ENCODE results near the gene DEFB116. TPM values are rescaled to one million over a fixed set of nuclear protein-coding genes. Genes with fewer than 3 reads are reported as not detected.
"Not testable (repeated sequence)": the region's sequence is repeated elsewhere in the genome, so short reads cannot be mapped to it uniquely, and the experiment has no call there.

Gene DEFB116
- total RNA-seq, 1 experiment from 2014 or later: not detected

GRCh38 chr20:31322504-31322903 is 14.1 kb upstream of the DEFB116 start:
- DNase-seq (ENCODE audit: unreplicated experiment): no peak
- H3K36me3 Mint-ChIP-seq (ENCODE audit: insufficient read depth, unreplicated experiment): no peaks in the 10 kb centered on the region
- H3K4me1 Mint-ChIP-seq (ENCODE audit: insufficient read depth, unreplicated experiment): no peaks in the 10 kb centered on the region
- CTCF ChIA-PET: interaction anchor here (1.2 to 3.8 kb wide), 2 partner anchors 8 to 12 kb away, joined by 3 to 10 read pairs; no protein-coding TSS in a partner anchor
- no peak overlapping the region for H3K27ac Mint-ChIP-seq (ENCODE audit: low read depth, unreplicated experiment)
- no peak overlapping the region for H3K4me3 Mint-ChIP-seq (ENCODE audit: unreplicated experiment)
- POLR2A ChIA-PET: no interaction called here
- H3K27me3 Mint-ChIP-seq (ENCODE audit: insufficient read depth, unreplicated experiment): peaks cover 30% of the 10 kb centered on the region
- intact Hi-C loops (cut with micrococcal nuclease): no loop called here
- peaks cover 24% of the 10 kb centered on the region for H3K9me3 Mint-ChIP-seq (ENCODE audit: unreplicated experiment)
- TF ChIP-seq CTCF (IDR thresholded peaks at IDR 0.05; ENCODE audit: unreplicated experiment): no peak
- no TSS peak for BruUV-seq (replicated peaks)

DNA sequence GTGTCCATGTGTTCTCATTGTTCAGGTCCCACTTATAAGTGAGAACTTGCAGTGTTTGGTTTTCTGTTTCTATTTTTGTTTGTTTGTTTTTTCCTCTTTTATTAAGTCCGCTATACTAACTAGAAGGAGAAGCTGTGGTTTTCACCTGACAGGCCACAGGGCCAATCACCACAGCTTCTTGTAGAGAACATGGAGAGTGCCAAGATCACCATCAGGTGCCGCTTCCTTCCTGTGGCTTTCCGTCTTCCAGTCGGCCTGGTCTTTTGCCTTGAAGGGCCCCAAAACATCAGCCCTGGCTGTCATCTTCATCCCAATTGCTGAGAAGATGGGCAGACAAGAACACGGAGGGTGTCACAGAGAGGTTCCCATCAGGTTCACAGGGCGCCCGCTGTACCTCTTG is 23.4 kb downstream of the DEFB116 start:
- DNase-seq (ENCODE audit: unreplicated experiment); BruUV-seq (replicated peaks); H3K36me3 Mint-ChIP-seq (ENCODE audit: insufficient read depth, unreplicated experiment); H3K4me3 Mint-ChIP-seq (ENCODE audit: unreplicated experiment); H3K4me1 Mint-ChIP-seq (ENCODE audit: insufficient read depth, unreplicated experiment); H3K27me3 Mint-ChIP-seq (ENCODE audit: insufficient read depth, unreplicated experiment); H3K27ac Mint-ChIP-seq (ENCODE audit: low read depth, unreplicated experiment); intact Hi-C loops (cut with micrococcal nuclease): not testable (repeated sequence)
- ChIA-PET CTCF (interaction anchor here (0.6 to 2.2 kb wide), 2 partner anchors 10 to 25 kb away, joined by 3 to 7 read pairs; no protein-coding TSS in a partner anchor), POLR2A (interaction anchor here (1.4 kb wide), 1 partner anchor 10 kb away, joined by 3 read pairs; no protein-coding TSS in a partner anchor)
- H3K9me3 Mint-ChIP-seq (ENCODE audit: unreplicated experiment): peaks cover 43% of the 10 kb centered on the region

- POLR2A ChIA-PET: no interaction called here
- no peak for TF ChIP-seq CTCF (IDR thresholded peaks at IDR 0.05; ENCODE audit: unreplicated experiment)
- Mint-ChIP-seq H3K36me3 (ENCODE audit: insufficient read depth, unreplicated experiment) (no peaks in the 10 kb centered on the region), H3K4me1 (ENCODE audit: insufficient read depth, unreplicated experiment) (no peaks in the 10 kb centered on the region), H3K9me3 (ENCODE audit: unreplicated experiment) (peaks cover 23% of the 10 kb centered on the region), H3K4me3 (ENCODE audit: unreplicated experiment) (no peak overlapping the region), H3K27me3 (ENCODE audit: insufficient read depth, unreplicated experiment) (no peaks in the 10 kb centered on the region), H3K27ac (ENCODE audit: low read depth, unreplicated experiment) (no peak overlapping the region)
- DNase-seq (ENCODE audit: unreplicated experiment): no peak
- CTCF ChIA-PET: interaction anchor here (0.6 to 1.0 kb wide), 3 partner anchors 18 to 1755 kb away, joined by 4 read pairs; no protein-coding TSS in a partner anchor
- BruUV-seq (replicated peaks): no TSS peak
- intact Hi-C loops (cut with micrococcal nuclease): no loop called here
These were observed 30.2 kb downstream of the DEFB116 start for GRCh38 chr20:31278178-31278577.

DNA sequence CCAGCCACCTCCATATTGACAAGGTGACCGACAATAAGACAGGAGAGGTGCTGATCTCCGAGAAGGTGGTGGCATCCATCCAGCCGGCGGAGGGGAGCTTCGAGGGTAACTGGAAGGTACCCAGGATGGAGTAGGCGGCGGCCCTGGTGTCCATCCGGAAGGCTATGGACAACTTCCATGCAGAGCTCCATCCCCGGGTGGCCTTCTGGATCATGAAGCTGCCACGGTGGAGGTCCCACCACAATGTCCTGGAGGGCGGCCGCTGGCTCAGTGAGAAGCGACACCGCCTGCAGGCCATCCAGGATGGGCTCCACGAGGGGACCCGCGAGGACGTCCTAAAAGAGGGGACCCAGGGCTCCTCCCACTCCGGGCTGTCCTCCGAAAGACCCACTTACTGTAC is 33.9 kb downstream of the DEFB116 start:
- Mint-ChIP-seq H3K4me1 (ENCODE audit: insufficient read depth, unreplicated experiment) (no peaks in the 10 kb centered on the region), H3K9me3 (ENCODE audit: unreplicated experiment) (peaks cover 38% of the 10 kb centered on the region), H3K27me3 (ENCODE audit: insufficient read depth, unreplicated experiment) (no peaks in the 10 kb centered on the region), H3K27ac (ENCODE audit: low read depth, unreplicated experiment) (no peak overlapping the region), H3K4me3 (ENCODE audit: unreplicated experiment) (no peak overlapping the region), H3K36me3 (ENCODE audit: insufficient read depth, unreplicated experiment) (no peaks in the 10 kb centered on the region)
- ChIA-PET POLR2A (interaction anchor here (1.3 kb wide), 1 partner anchor 10 kb away, joined by 3 read pairs; no protein-coding TSS in a partner anchor), CTCF (interaction anchor here (0.6 to 1.5 kb wide), 4 partner anchors 14 to 1839 kb away, joined by 3 to 7 read pairs (median 4); no protein-coding TSS in a partner anchor)
- no TSS peak for BruUV-seq (replicated peaks)
- TF ChIP-seq CTCF (IDR thresholded peaks at IDR 0.05; ENCODE audit: unreplicated experiment): no peak
- DNase-seq (ENCODE audit: unreplicated experiment): no peak
- intact Hi-C loops (cut with micrococcal nuclease): no loop called here
